HepG2 (cell line): Measurements from ENCODE around the gene TTLL8. TPM values are rescaled to one million over a fixed set of nuclear protein-coding genes. Genes with fewer than 3 reads are reported as not detected.

Experiments
- ATAC-seq: fragments of 200-7000 bp; cut with Tn5 transposase; 3 replicates; pipeline ENCODE4 v1.9.1; 2020; ENCODE audit warnings: mild to moderate bottlenecking, moderate library complexity
- BruUV-seq: library from RNA; stranded (reverse); fragments of 400-500 nt; replicated peaks from 2 replicates; lab custom pipeline; 2021; lab: Mats Ljungman, UMichigan
- CTCF ChIA-PET: fragments of 300-600 bp; formaldehyde crosslinking; extraction: SDS; loops from one replicate; lab custom pipeline; 2021; ENCODE audit warnings: low total read pairs, inconsistent platforms, low intra/inter-chr PET ratio; lab: Yijun Ruan, JAX
- POLR2A ChIA-PET: fragments of 350-600 bp; sonication (Branson Sonifier 250); formaldehyde crosslinking; loops from one replicate; lab custom pipeline; 2020; ENCODE audit warnings: antibody characterized with exemption, inconsistent platforms; lab: Yijun Ruan, JAX
- DNase-seq: peaks from one replicate; pipeline ENCODE4 v3.0.0-alpha.2; 2015; ENCODE audit warnings: low spot score
- FAIRE-seq: peaks from 3 replicates; lab custom pipeline; 2011; peaks lifted over from hg19 to GRCh38; lab: Jason Lieb, UNC
- H2AFZ ChIP-seq: one replicate; pipeline ENCODE4 v1.6.1; 2011; ENCODE audit warnings: low read length, inconsistent platforms
- H3K27ac ChIP-seq: fragments of 300-600 bp; 3 replicates; pipeline ENCODE4 v1.8.0; 2011; ENCODE audit warnings: mixed run types, mild to moderate bottlenecking, mixed read lengths, low read length, inconsistent platforms; ENCODE audit not compliant: insufficient read depth; ENCODE audit errors: extremely low read length
- H3K27me3 ChIP-seq, 2 experiments: fragments of 200-600 bp in 1 of 2; 2 replicates in 1 of 2; 3 replicates in 1 of 2; pipeline versions ENCODE4 v1.6.0 to v1.8.0; 2011; ENCODE audit warnings: low read length in 2 of 2, mild to moderate bottlenecking in 2 of 2, moderate library complexity in 2 of 2, inconsistent platforms in 1 of 2; ENCODE audit not compliant: insufficient read depth in 2 of 2, control insufficient read depth in 1 of 2
- H3K36me3 ChIP-seq, 2 experiments: fragments of 200-600 bp in 1 of 2; replicated peaks in 1 of 2; 2 replicates in 1 of 2; 3 replicates in 1 of 2; pipeline versions ENCODE4 v1.5.1 to v1.8.0; 2011; ENCODE audit warnings: low read length in 2 of 2, inconsistent platforms in 1 of 2; ENCODE audit not compliant: insufficient read depth in 2 of 2, control insufficient read depth in 1 of 2
- H3K4me1 ChIP-seq: 2 replicates; pipeline ENCODE4 v1.5.1; 2012; ENCODE audit warnings: low read length, inconsistent platforms; ENCODE audit not compliant: insufficient read depth
- H3K4me2 ChIP-seq: 2 replicates; pipeline ENCODE4 v1.6.0; 2011; ENCODE audit warnings: low read depth, low read length, inconsistent platforms
- H3K4me3 ChIP-seq, 3 experiments: fragments of 200-600 bp in 1 of 3; sonication (generic), shearing (Covaris generic) in 1 of 3; replicated peaks in 1 of 3; 2 replicates each; pipeline ENCODE4 v1.5.1; 2011 to 2016; ENCODE audit warnings: low read length in 3 of 3, inconsistent platforms in 2 of 3, low read depth in 2 of 3, mild to moderate bottlenecking in 2 of 3, control low read depth in 1 of 3, mixed read lengths in 1 of 3; ENCODE audit not compliant: insufficient read depth in 1 of 3
- H3K79me2 ChIP-seq: one replicate; pipeline ENCODE4 v1.6.1; 2011; ENCODE audit warnings: low read length, inconsistent platforms; ENCODE audit not compliant: insufficient read depth
- H3K9ac ChIP-seq: 2 replicates; pipeline ENCODE4 v1.6.0; 2011; ENCODE audit warnings: mild to moderate bottlenecking, low read depth, low read length, inconsistent platforms; ENCODE audit not compliant: insufficient read depth
- H3K9me3 ChIP-seq: 2 replicates; pipeline ENCODE4 v1.5.1; 2012; ENCODE audit warnings: mild to moderate bottlenecking, low read length
- H4K20me1 ChIP-seq: 2 replicates; pipeline ENCODE4 v1.6.0; 2011; ENCODE audit warnings: inconsistent platforms, mild to moderate bottlenecking, low read length, moderate library complexity; ENCODE audit not compliant: insufficient read depth
- AGO2 ChIP-seq: fragments of 200-400 bp; formaldehyde crosslinking; optimal IDR thresholded peaks from 2 replicates; pipeline ENCODE3; 2017; ENCODE audit warnings: mild to moderate bottlenecking, low read depth, low read length, moderate library complexity
- PHF8 ChIP-seq: sonication (generic); formaldehyde crosslinking; IDR thresholded peaks from 2 replicates; pipeline ENCODE4 v1.5.0; 2020; ENCODE audit warnings: missing genetic modification reagents
- WGBS: methylation state at CpG from one replicate; pipeline ENCODE4 v1.1.6; 2017; ENCODE audit warnings: low lambda C conversion rate; 5-methylcytosine and 5-hydroxymethylcytosine counted together
- in situ Hi-C: cut with HindIII; loops from 2 replicates; pipeline ENCODE4 v1.10.0; 2017; ENCODE audit warnings: low pct_unique_long_range_greater_than_20kb; ENCODE audit not compliant: extremely low pct_ligation_motif_present
- intact Hi-C: fragments of 100-400 bp; cut with micrococcal nuclease; formaldehyde crosslinking; loops from one replicate; pipeline ENCODE4 v1.10.0; 2022; ENCODE audit not compliant: unreplicated experiment
- polyA plus RNA-seq, 8 experiments: library from polyadenylated mRNA; depleted of rRNA in 3 of 8; stranded (reverse) in 7 of 8; unstranded in 1 of 8; fragments of >200 nt; fragmentation: Illumina TruSeq in 4 of 8; extraction: Trizol in 4 of 8; gene quantifications; 2 replicates each; pipeline versions ENCODE4 v1.2.1 to v1.2.3, GENCODE V29; 2011 to 2016; ENCODE audit warnings: low read depth in 4 of 8, missing spikeins in 1 of 8, mixed read lengths in 1 of 8; ENCODE audit not compliant: insufficient read depth in 1 of 8
- total RNA-seq, 5 experiments: library from RNA; depleted of rRNA; stranded (reverse); fragments of >200 nt; fragmentation: Illumina TruSeq; extraction: Trizol; gene quantifications; 2 replicates each; pipeline ENCODE4 v1.2.3, GENCODE V29; 2016; ENCODE audit warnings: low read depth in 1 of 5

Gene TTLL8
- total and polyA plus RNA-seq, 2 of the 13 experiments (the other 11 are each of a cell fraction or from before 2014, with no cell fraction given) = not detected

DNA sequence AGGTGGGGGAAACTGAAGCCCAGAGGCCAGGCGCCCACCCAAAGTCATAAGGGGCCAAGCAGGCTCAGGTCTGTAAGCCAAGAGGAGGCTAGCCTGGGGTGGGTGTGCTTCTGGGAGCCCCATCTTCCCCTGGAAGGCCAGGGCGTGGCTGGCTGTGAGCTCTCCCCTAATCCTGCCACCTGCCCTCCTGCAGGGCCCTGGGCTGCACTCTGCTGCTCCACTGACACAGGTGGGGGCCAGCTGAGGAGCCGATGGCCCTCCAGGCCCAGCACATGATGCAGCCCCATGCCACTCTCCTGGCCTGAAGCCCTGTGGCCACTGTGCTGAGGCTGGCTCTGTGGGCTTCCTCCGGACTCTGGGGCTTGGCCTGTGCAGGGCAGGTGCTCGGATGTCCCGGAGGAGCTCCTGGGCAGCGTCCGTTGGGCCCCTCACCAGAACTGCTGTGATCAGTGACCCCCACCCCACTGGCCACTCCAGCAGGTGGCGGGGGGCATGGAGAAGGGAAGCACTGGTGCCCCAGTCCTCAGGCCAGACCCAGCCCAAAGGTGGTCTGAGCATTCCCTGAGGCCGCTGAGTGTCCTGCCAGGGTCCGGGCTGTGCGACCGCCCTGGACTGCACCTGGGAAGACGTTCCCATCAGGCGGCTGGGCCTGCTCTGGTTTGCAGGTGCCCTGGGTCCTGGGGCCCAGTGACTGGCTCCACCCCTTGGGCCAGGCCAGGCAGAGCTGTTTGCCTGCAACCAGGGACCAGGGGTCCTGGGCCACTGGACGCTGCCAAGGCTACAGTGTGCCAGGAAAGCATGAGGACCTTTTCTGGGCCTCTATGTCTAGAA is 89.1 kb downstream of the TTLL8 start:
- FAIRE-seq = no peak
- no peak overlapping the region for H3K9ac ChIP-seq

More for the DNA sequence above, 89.1 kb downstream of the TTLL8 start:
- Histone ChIP-seq H3K27ac (no peak overlapping the region), H3K79me2 (peaks cover 2% of the 10 kb centered on the region), H2AFZ (no peak overlapping the region), H3K9me3 (no peaks in the 10 kb centered on the region), H3K4me3 (no peak overlapping the region), H4K20me1 (peaks cover 13% of the 10 kb centered on the region; the same call in 1 of the 2 replicates), H3K27me3 (no peaks in the 10 kb centered on the region), H3K4me1 (peaks cover 87% of the 10 kb centered on the region), H3K36me3 (peaks cover 2% of the 10 kb centered on the region in 2 experiments; a peak in 3 of 5 replicates), H3K4me2 (no peak overlapping the region)
- in situ Hi-C loops (loop anchor here (5.0 kb wide), 1 partner anchor 37 kb away; no protein-coding TSS in a partner anchor), intact Hi-C loops (loop anchor here (5.0 kb wide), 1 partner anchor 37 kb away; no protein-coding TSS in a partner anchor)
- POLR2A ChIA-PET = interaction anchor here (2.3 to 16.4 kb wide), 4 partner anchors 17 to 35 kb away, joined by 18 to 722 read pairs (median 40); partner anchors contain the start of gene PIM3
- CTCF ChIA-PET = no interaction called here
- DNase-seq (no peak), ATAC-seq (no peak)
- TF ChIP-seq PHF8 (CRISPR knock-in tag) = no peak
- peak; percentile 62 for TF ChIP-seq AGO2
- BruUV-seq = no TSS peak
- 79% methylated on average over 6 of the region's 16 CpGs for WGBS

Other genes starting within 250 kb of the TTLL8 start
- 6.6 and 12.0 TPM in 2 replicates for gene BRD1, start 230.4 kb downstream of the TTLL8 start, total RNA-seq (2016; rRNA removed; fragmentation: Illumina TruSeq; extraction: Trizol)
- 5.1 and 6.4 TPM in 2 replicates for gene BRD1, start 230.4 kb downstream of the TTLL8 start, polyA plus RNA-seq (2011; rRNA removed)
- 9.6 and 11.9 TPM in 2 replicates for gene ZBED4, start 204.5 kb downstream of the TTLL8 start, total RNA-seq (2016; rRNA removed; fragmentation: Illumina TruSeq; extraction: Trizol)
- gene ZBED4, start 204.5 kb downstream of the TTLL8 start, polyA plus RNA-seq (2011; rRNA removed) = 5.4 and 6.0 TPM in 2 replicates
- 6.6 and 15.8 TPM in 2 replicates for gene ALG12, start 139.9 kb downstream of the TTLL8 start, total RNA-seq (2016; rRNA removed; fragmentation: Illumina TruSeq; extraction: Trizol)
- 7.8 and 9.5 TPM in 2 replicates for gene ALG12, start 139.9 kb downstream of the TTLL8 start, polyA plus RNA-seq (2011; rRNA removed)
- gene CRELD2, start 139.7 kb downstream of the TTLL8 start, total RNA-seq (2016; rRNA removed; fragmentation: Illumina TruSeq; extraction: Trizol) = 19.6 and 44.7 TPM in 2 replicates
- gene CRELD2, start 139.7 kb downstream of the TTLL8 start, polyA plus RNA-seq (2011; rRNA removed) = 17.2 and 20.2 TPM in 2 replicates
- gene PIM3, start 97.5 kb downstream of the TTLL8 start, total RNA-seq (2016; rRNA removed; fragmentation: Illumina TruSeq; extraction: Trizol) = 18.2 and 31.2 TPM in 2 replicates
- 21.6 and 24.1 TPM in 2 replicates for gene PIM3, start 97.5 kb downstream of the TTLL8 start, polyA plus RNA-seq (2011; rRNA removed)
- not detected in 2 replicates for gene IL17REL, start 45.5 kb downstream of the TTLL8 start, total RNA-seq (2016; rRNA removed; fragmentation: Illumina TruSeq; extraction: Trizol)
- not detected in 2 replicates for gene IL17REL, start 45.5 kb downstream of the TTLL8 start, polyA plus RNA-seq (2011; rRNA removed)
- not detected in 2 replicates for gene MLC1, start 27.1 kb upstream of the TTLL8 start, total RNA-seq (2016; rRNA removed; fragmentation: Illumina TruSeq; extraction: Trizol)
- not detected in 2 replicates for gene MLC1, start 27.1 kb upstream of the TTLL8 start, polyA plus RNA-seq (2011; rRNA removed)
- gene MOV10L1, start 31.7 kb upstream of the TTLL8 start, total RNA-seq (2016; rRNA removed; fragmentation: Illumina TruSeq; extraction: Trizol) = 0.11 TPM in 1 of 2 replicates, not detected in the other
- gene MOV10L1, start 31.7 kb upstream of the TTLL8 start, polyA plus RNA-seq (2011; rRNA removed) = 0.12 and 0.31 TPM in 2 replicates
- gene PANX2, start 112.4 kb upstream of the TTLL8 start, total RNA-seq (2016; rRNA removed; fragmentation: Illumina TruSeq; extraction: Trizol) = 0.15 and 0.58 TPM in 2 replicates
- gene PANX2, start 112.4 kb upstream of the TTLL8 start, polyA plus RNA-seq (2011; rRNA removed) = 1.1 TPM in 2 replicates
- gene TRABD, start 127.6 kb upstream of the TTLL8 start, total RNA-seq (2016; rRNA removed; fragmentation: Illumina TruSeq; extraction: Trizol) = 16.2 and 21.5 TPM in 2 replicates
- gene TRABD, start 127.6 kb upstream of the TTLL8 start, polyA plus RNA-seq (2011; rRNA removed) = 28.9 and 36.8 TPM in 2 replicates
- 12.5 and 19.0 TPM in 2 replicates for gene SELENOO, start 142.7 kb upstream of the TTLL8 start, total RNA-seq (2016; rRNA removed; fragmentation: Illumina TruSeq; extraction: Trizol)
- gene SELENOO, start 142.7 kb upstream of the TTLL8 start, polyA plus RNA-seq (2011; rRNA removed) = 14.4 and 18.7 TPM in 2 replicates
- 5.8 and 15.7 TPM in 2 replicates for gene TUBGCP6, start 186.7 kb upstream of the TTLL8 start, total RNA-seq (2016; rRNA removed; fragmentation: Illumina TruSeq; extraction: Trizol)
- gene TUBGCP6, start 186.7 kb upstream of the TTLL8 start, polyA plus RNA-seq (2011; rRNA removed) = 14.6 and 23.7 TPM in 2 replicates
- 4.0 and 13.9 TPM in 2 replicates for gene HDAC10, start 193.0 kb upstream of the TTLL8 start, total RNA-seq (2016; rRNA removed; fragmentation: Illumina TruSeq; extraction: Trizol)
- gene HDAC10, start 193.0 kb upstream of the TTLL8 start, polyA plus RNA-seq (2011; rRNA removed) = 14.9 and 19.7 TPM in 2 replicates
- gene MAPK12, start 203.4 kb upstream of the TTLL8 start, total RNA-seq (2016; rRNA removed; fragmentation: Illumina TruSeq; extraction: Trizol) = 15.0 and 23.3 TPM in 2 replicates
- 22.2 and 22.8 TPM in 2 replicates for gene MAPK12, start 203.4 kb upstream of the TTLL8 start, polyA plus RNA-seq (2011; rRNA removed)
- 0.15 TPM in 1 of 2 replicates, not detected in the other for gene MAPK11, start 212.1 kb upstream of the TTLL8 start, total RNA-seq (2016; rRNA removed; fragmentation: Illumina TruSeq; extraction: Trizol)
- gene MAPK11, start 212.1 kb upstream of the TTLL8 start, polyA plus RNA-seq (2011; rRNA removed) = 0.17 and 0.46 TPM in 2 replicates
- 19.3 and 32.6 TPM in 2 replicates for gene PLXNB2, start 249.3 kb upstream of the TTLL8 start, total RNA-seq (2016; rRNA removed; fragmentation: Illumina TruSeq; extraction: Trizol)
- 68.9 and 79.4 TPM in 2 replicates for gene PLXNB2, start 249.3 kb upstream of the TTLL8 start, polyA plus RNA-seq (2011; rRNA removed)